GM12878 (cell line): Measurements from ENCODE around the gene UNK. TPM values are rescaled to one million over a fixed set of nuclear protein-coding genes. Genes with fewer than 3 reads are reported as not detected.

Experiments
- ATAC-seq: fragments of 200-7000 bp; cut with Tn5 transposase; 3 replicates; pipeline ENCODE4 v1.9.1; 2020; ENCODE audit warnings: mild to moderate bottlenecking, moderate library complexity
- BruUV-seq: library from RNA; stranded (reverse); fragments of 400-500 nt; replicated peaks from 2 replicates; lab custom pipeline; 2021; lab: Mats Ljungman, UMichigan
- CTCF ChIA-PET: fragments of 300-600 bp; sonication (Branson Sonifier 250); formaldehyde crosslinking; extraction: SDS; loops from one replicate; lab custom pipeline; 2021; ENCODE audit warnings: inconsistent platforms; lab: Yijun Ruan, JAX
- POLR2A ChIA-PET: fragments of 350-600 bp; formaldehyde crosslinking; extraction: SDS; loops from one replicate; lab custom pipeline; 2021; ENCODE audit warnings: inconsistent platforms; lab: Charles Lee
- RAD21 ChIA-PET: fragments of 300-600 bp; sonication (Branson Sonifier 250); formaldehyde crosslinking; loops from one replicate; lab custom pipeline; 2023; ENCODE audit warnings: antibody characterized with exemption; ENCODE audit not compliant: unreplicated experiment; lab: Charles Lee
- SMC1A ChIA-PET: fragments of 300-600 bp; sonication (Branson Sonifier 250); formaldehyde crosslinking; loops from one replicate; lab custom pipeline; 2023; ENCODE audit not compliant: unreplicated experiment, uncharacterized antibody; lab: Charles Lee
- DNase-seq: peaks from one replicate; pipeline ENCODE4 v3.0.0-alpha.2; 2011; ENCODE audit warnings: low read depth, low spot score
- FAIRE-seq: peaks from 3 replicates; lab custom pipeline; 2011; peaks lifted over from hg19 to GRCh38; lab: Jason Lieb, UNC
- H2AFZ ChIP-seq: 2 replicates; pipeline ENCODE4 v1.6.0; 2011; ENCODE audit warnings: low read depth, low read length, control low read depth; ENCODE audit not compliant: control insufficient read depth
- H3K27ac ChIP-seq: 2 replicates; pipeline ENCODE4 v1.5.1; 2011; ENCODE audit warnings: control low read depth; ENCODE audit not compliant: control insufficient read depth, insufficient read depth
- H3K27me3 ChIP-seq, 2 experiments: replicated peaks in 1 of 2; 2 replicates each; pipeline versions ENCODE4 v1.6.0 to v1.6.1; 2011; ENCODE audit warnings: low read length in 1 of 2; ENCODE audit not compliant: control insufficient read depth in 2 of 2, insufficient read depth in 2 of 2
- H3K36me3 ChIP-seq, 2 experiments: 2 replicates each; pipeline ENCODE4 v1.5.1; 2011; ENCODE audit warnings: low read length in 1 of 2; ENCODE audit not compliant: control insufficient read depth in 2 of 2, insufficient read depth in 2 of 2
- H3K4me1 ChIP-seq: 2 replicates; pipeline ENCODE4 v1.6.1; 2011; ENCODE audit warnings: mild to moderate bottlenecking, low read length, moderate library complexity, mixed read lengths; ENCODE audit not compliant: control insufficient read depth, insufficient read depth
- H3K4me2 ChIP-seq: 2 replicates; pipeline ENCODE4 v1.6.0; 2011; ENCODE audit warnings: control low read depth; ENCODE audit not compliant: control insufficient read depth, insufficient read depth
- H3K4me3 ChIP-seq: fragments of 200-600 bp; sonication (generic); 2 replicates; pipeline ENCODE4 v1.5.1; 2016
- H3K79me2 ChIP-seq: 2 replicates; pipeline ENCODE4 v1.6.0; 2011; ENCODE audit warnings: low read length; ENCODE audit not compliant: control insufficient read depth, insufficient read depth
- H3K9ac ChIP-seq: 2 replicates; pipeline ENCODE4 v1.8.0; 2011; ENCODE audit warnings: low read length, control low read depth, mixed read lengths; ENCODE audit not compliant: control insufficient read depth, insufficient read depth
- H3K9me3 ChIP-seq: replicated peaks from 3 replicates; pipeline ENCODE4 v1.5.1; 2011; ENCODE audit warnings: mild to moderate bottlenecking, low read length; ENCODE audit not compliant: control insufficient read depth, insufficient read depth
- H4K20me1 ChIP-seq: 2 replicates; pipeline ENCODE4 v1.6.0; 2011; ENCODE audit not compliant: control insufficient read depth, insufficient read depth
- CREB1 ChIP-seq: IDR thresholded peaks from 2 replicates; pipeline ENCODE4 v1.6.1; 2012; ENCODE audit warnings: low read depth, mild to moderate bottlenecking, inconsistent platforms
- E4F1 ChIP-seq: fragments of 450-650 bp; IDR thresholded peaks from 2 replicates; pipeline ENCODE4 v1.6.1; 2018; ENCODE audit warnings: borderline replicate concordance, mild to moderate bottlenecking; ENCODE audit not compliant: partially characterized antibody
- GABPA ChIP-seq: IDR thresholded peaks from 2 replicates; pipeline ENCODE4 v1.6.1; 2014; ENCODE audit warnings: antibody characterized with exemption, low read depth, mild to moderate bottlenecking, inconsistent platforms
- MEF2A ChIP-seq: IDR thresholded peaks from 2 replicates; pipeline ENCODE4 v1.6.1; 2011; ENCODE audit warnings: low read depth, mild to moderate bottlenecking, low read length, moderate library complexity; ENCODE audit not compliant: insufficient read depth
- MEF2B ChIP-seq: fragments of 450-650 bp; IDR thresholded peaks from 2 replicates; pipeline ENCODE4 v1.6.1; 2018; ENCODE audit warnings: mild to moderate bottlenecking, moderate library complexity; ENCODE audit not compliant: partially characterized antibody, poor library complexity, severe bottlenecking
- RAD21 ChIP-seq: IDR thresholded peaks from 2 replicates; pipeline ENCODE4 v1.6.1; 2011; ENCODE audit warnings: mild to moderate bottlenecking, low read depth, low read length, moderate library complexity; ENCODE audit not compliant: insufficient read depth
- ZNF24 ChIP-seq: fragments of 450-650 bp; IDR thresholded peaks from 2 replicates; pipeline ENCODE4 v1.6.1; 2017; ENCODE audit warnings: antibody characterized with exemption, mild to moderate bottlenecking
- WGBS: methylation state at CpG from one replicate; pipeline ENCODE4 v1.1.6; 2016; ENCODE audit warnings: low lambda C conversion rate; ENCODE audit not compliant: insufficient replicate concordance, insufficient coverage; ENCODE audit errors: missing lambda C conversion rate; 5-methylcytosine and 5-hydroxymethylcytosine counted together
- in situ Hi-C: fragments of 300-500 bp; cut with MboI; formaldehyde crosslinking; loops from 9 replicates; pipeline ENCODE4 v1.14.3; 2018; ENCODE audit warnings: mixed read lengths
- intact Hi-C: fragments of 100-400 bp; cut with micrococcal nuclease; formaldehyde crosslinking; loops from one replicate; pipeline ENCODE4 v1.14.2; 2022; ENCODE audit not compliant: unreplicated experiment
- polyA plus RNA-seq, 11 experiments: library from polyadenylated mRNA; depleted of rRNA in 4 of 11; unstranded in 6 of 11; stranded (reverse) in 5 of 11; fragments of >200 nt; fragmentation: Nextera tagmentation in 4 of 11; fragmentation: Illumina TruSeq in 1 of 11; extraction: Ambion mirVana in 4 of 11; extraction: Trizol in 1 of 11; gene quantifications; 1 replicate in 1 of 11; 2 replicates in 10 of 11; pipeline versions ENCODE4 v1.2.1 to v1.2.3, GENCODE V29; 2011 to 2016; ENCODE audit warnings: inconsistent platforms in 2 of 11, missing spikeins in 2 of 11, low read depth in 1 of 11
- total RNA-seq, 4 experiments: library from RNA; depleted of rRNA in 3 of 4; stranded (reverse); fragments of >200 nt in 3 of 4; fragmentation: Illumina TruSeq in 1 of 4; extraction: Trizol in 1 of 4; gene quantifications; 2 replicates each; pipeline versions ENCODE4 v1.2.1 to v1.2.3, GENCODE V29; 2013 to 2021
- TF ChIP-seq, protein P1 (sequence below): fragments of 450-650 bp; IDR thresholded peaks from 2 replicates; pipeline ENCODE4 v1.6.1; 2017; ENCODE audit warnings: antibody characterized with exemption, mild to moderate bottlenecking, moderate library complexity

The UNK gene
- total and polyA plus RNA-seq, 10 of the 15 experiments (the other 5 are each of a cell fraction or from before 2014, with no cell fraction given), result 8.9 to 34.5 (median 27.3) TPM

DNA sequence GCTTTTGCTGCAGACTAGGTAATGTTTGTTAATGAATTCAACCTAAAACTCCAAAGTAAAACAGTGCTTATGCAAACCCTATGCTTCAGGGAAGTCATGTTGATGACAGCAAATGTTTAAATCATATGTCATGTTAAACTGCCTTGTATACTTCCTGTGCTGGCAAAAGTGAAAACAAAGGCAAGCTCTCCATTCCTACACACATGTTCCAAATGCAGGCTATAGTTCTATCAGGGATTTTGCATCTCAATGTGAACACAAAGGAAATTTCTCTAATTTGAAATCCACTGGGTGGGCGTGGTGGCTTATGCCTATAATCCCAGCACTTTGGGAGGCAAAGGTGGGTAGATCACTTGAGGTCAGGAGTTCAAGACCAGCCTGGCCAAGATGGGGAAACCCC lies 19.3 kb downstream of the UNK start:
- H3K27me3 ChIP-seq, result no peaks in the 10 kb centered on the region
- H3K27ac ChIP-seq, result no peak overlapping the region
- H3K4me1 ChIP-seq, result peaks cover 3% of the 10 kb centered on the region
- RAD21 ChIA-PET, result interaction anchor here (0.7 to 0.8 kb wide), 2 partner anchors 51 to 55 kb away, joined by 3 read pairs; partner anchors contain the start of gene WBP2
- no peaks in the 10 kb centered on the region; a peak in 3 of 4 replicates for H3K36me3 ChIP-seq
- no peak overlapping the region for H2AFZ ChIP-seq
- peak; percentile 59; the same call in 1 of the 2 replicates for TF ChIP-seq CREB1
- TF ChIP-seq RAD21, result no peak
- no peak overlapping the region for H3K4me2 ChIP-seq
- WGBS, result 39% methylated on average over 1 of the region's 1 CpG
- SMC1A ChIA-PET, result interaction anchor here (1.0 to 2.6 kb wide), 4 partner anchors 11 to 92 kb away, joined by 3 to 7 read pairs (median 4); partner anchors contain the start of gene TRIM65
- BruUV-seq, result TSS peak; percentile 42
- no peaks in the 10 kb centered on the region; the same call in 1 of the 2 replicates for H3K79me2 ChIP-seq
- no peak overlapping the region for H3K9ac ChIP-seq
- no peaks in the 10 kb centered on the region for H3K9me3 ChIP-seq
- POLR2A ChIA-PET, result interaction anchor here (0.7 to 2.2 kb wide), 7 partner anchors 10 to 189 kb away, joined by 3 to 11 read pairs (median 4); partner anchors contain the start of gene WBP2
- FAIRE-seq (no peak), DNase-seq (no peak), ATAC-seq (no peak)
- H4K20me1 ChIP-seq, result no peaks in the 10 kb centered on the region
- CTCF ChIA-PET, result interaction anchor here (0.8 to 4.1 kb wide), 5 partner anchors 14 to 51 kb away, joined by 3 to 20 read pairs (median 3); partner anchors contain the start of gene WBP2
- in situ Hi-C loops (no loop called here), intact Hi-C loops (no loop called here)
- no peak overlapping the region for H3K4me3 ChIP-seq

DNA sequence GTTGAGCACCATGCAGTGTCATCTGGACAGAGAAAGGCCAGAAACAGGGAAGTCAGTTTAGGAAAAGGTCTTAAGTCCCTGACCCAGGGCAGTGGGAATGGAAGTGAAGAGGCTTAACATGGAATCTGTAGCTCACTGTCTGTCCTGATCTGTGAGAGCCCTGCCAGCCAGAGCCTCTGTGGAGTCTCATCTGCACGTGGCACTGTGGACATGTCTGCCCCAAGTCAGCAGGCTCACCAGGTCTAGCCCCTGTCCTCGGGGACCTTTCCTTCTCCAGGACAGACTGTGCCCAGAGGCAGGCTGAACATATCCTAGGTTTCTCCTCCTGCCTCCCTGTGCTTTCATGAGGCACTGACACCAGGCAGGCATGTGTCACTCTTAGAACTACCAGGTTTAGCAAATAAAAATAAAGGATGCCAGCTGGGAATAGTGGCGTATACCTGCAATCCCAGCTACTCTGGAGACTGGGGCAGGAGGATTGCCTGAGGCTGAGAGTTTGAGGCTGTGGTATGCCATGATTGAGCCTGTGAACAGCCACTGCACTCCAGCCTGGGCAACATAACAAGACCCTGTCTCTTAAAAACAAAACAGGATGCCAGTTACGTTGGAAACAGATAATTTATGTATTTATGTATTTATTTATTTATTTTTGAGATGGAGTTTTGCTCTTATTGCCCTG lies 22.4 kb downstream of the UNK start:
- Histone ChIP-seq H3K27me3 (no peaks in the 10 kb centered on the region), H3K4me1 (peaks cover 9% of the 10 kb centered on the region), H3K36me3 (peaks cover 5 to 10% of the 10 kb centered on the region in 2 experiments), H3K9ac (no peak overlapping the region), H4K20me1 (no peaks in the 10 kb centered on the region), H3K79me2 (no peaks in the 10 kb centered on the region; the same call in 1 of the 2 replicates), H3K27ac (no peak overlapping the region), H3K4me3 (no peak overlapping the region), H3K9me3 (no peaks in the 10 kb centered on the region), H3K4me2 (no peak overlapping the region), H2AFZ (no peak overlapping the region)
- ATAC-seq (no peak), FAIRE-seq (no peak), DNase-seq (no peak)
- CTCF ChIA-PET, result interaction anchor here (0.5 to 3.3 kb wide), 3 partner anchors 11 to 27 kb away, joined by 3 to 16 read pairs (median 6); no protein-coding TSS in a partner anchor
- RAD21 ChIA-PET, result interaction anchor here (0.5 to 3.3 kb wide), 3 partner anchors 20 to 89 kb away, joined by 3 to 24 read pairs (median 5); partner anchors contain the start of gene TRIM65
- POLR2A ChIA-PET, result interaction anchor here (3.0 to 4.9 kb wide), 3 partner anchors 21 to 42 kb away, joined by 12 to 33 read pairs (median 30); partner anchors contain the start of gene GALK1
- intact Hi-C loops, result no loop called here
- SMC1A ChIA-PET, result interaction anchor here (0.6 to 1.9 kb wide), 2 partner anchors 10 to 21 kb away, joined by 3 to 4 read pairs; no protein-coding TSS in a partner anchor
- in situ Hi-C loops, result no loop called here
- BruUV-seq, result no TSS peak
- WGBS, result 94% methylated on average over 4 of the region's 4 CpGs
- TF ChIP-seq MEF2A, result no peak
- TF ChIP-seq, protein P1, sequence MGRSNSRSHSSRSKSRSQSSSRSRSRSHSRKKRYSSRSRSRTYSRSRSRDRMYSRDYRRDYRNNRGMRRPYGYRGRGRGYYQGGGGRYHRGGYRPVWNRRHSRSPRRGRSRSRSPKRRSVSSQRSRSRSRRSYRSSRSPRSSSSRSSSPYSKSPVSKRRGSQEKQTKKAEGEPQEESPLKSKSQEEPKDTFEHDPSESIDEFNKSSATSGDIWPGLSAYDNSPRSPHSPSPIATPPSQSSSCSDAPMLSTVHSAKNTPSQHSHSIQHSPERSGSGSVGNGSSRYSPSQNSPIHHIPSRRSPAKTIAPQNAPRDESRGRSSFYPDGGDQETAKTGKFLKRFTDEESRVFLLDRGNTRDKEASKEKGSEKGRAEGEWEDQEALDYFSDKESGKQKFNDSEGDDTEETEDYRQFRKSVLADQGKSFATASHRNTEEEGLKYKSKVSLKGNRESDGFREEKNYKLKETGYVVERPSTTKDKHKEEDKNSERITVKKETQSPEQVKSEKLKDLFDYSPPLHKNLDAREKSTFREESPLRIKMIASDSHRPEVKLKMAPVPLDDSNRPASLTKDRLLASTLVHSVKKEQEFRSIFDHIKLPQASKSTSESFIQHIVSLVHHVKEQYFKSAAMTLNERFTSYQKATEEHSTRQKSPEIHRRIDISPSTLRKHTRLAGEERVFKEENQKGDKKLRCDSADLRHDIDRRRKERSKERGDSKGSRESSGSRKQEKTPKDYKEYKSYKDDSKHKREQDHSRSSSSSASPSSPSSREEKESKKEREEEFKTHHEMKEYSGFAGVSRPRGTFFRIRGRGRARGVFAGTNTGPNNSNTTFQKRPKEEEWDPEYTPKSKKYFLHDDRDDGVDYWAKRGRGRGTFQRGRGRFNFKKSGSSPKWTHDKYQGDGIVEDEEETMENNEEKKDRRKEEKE, result no peak
- no peak for TF ChIP-seq GABPA
- no peak for TF ChIP-seq E4F1
- no peak for TF ChIP-seq MEF2B
- TF ChIP-seq ZNF24, result no peak
